Calu3 (cell line): Measurements from ENCODE around the gene CDK16. TPM values are rescaled to one million over a fixed set of nuclear protein-coding genes. Genes with fewer than 3 reads are reported as not detected.

Source experiments
- BruUV-seq: library from RNA; stranded (reverse); fragments of 400-500 nt; replicated peaks from 2 replicates; lab custom pipeline; 2021; lab: Mats Ljungman, UMichigan
- CTCF ChIA-PET: fragments of 300-600 bp; sonication (Branson Sonifier 250); formaldehyde crosslinking; loops from one replicate; lab custom pipeline; 2022; ENCODE audit warnings: antibody characterized with exemption; lab: Charles Lee
- DNase-seq: peaks from one replicate; pipeline ENCODE4 v3.0.0; 2022
- H3K27ac Mint-ChIP-seq: one replicate; pipeline ENCODE4 v1.8.0; 2022; ENCODE audit warnings: mixed read lengths; ENCODE audit not compliant: unreplicated experiment
- H3K27me3 Mint-ChIP-seq: one replicate; pipeline ENCODE4 v1.8.0; 2022; ENCODE audit warnings: mixed read lengths; ENCODE audit not compliant: unreplicated experiment
- H3K36me3 Mint-ChIP-seq: one replicate; pipeline ENCODE4 v1.8.0; 2022; ENCODE audit warnings: mild to moderate bottlenecking, moderate library complexity, mixed read lengths; ENCODE audit not compliant: insufficient read depth, unreplicated experiment
- H3K4me1 Mint-ChIP-seq: one replicate; pipeline ENCODE4 v1.8.0; 2022; ENCODE audit warnings: mild to moderate bottlenecking, low read depth, mixed read lengths; ENCODE audit not compliant: unreplicated experiment
- H3K4me3 Mint-ChIP-seq: one replicate; pipeline ENCODE4 v1.8.0; 2022; ENCODE audit warnings: mild to moderate bottlenecking, low read depth, moderate library complexity, mixed read lengths; ENCODE audit not compliant: unreplicated experiment
- H3K9me3 Mint-ChIP-seq: one replicate; pipeline ENCODE4 v1.8.0; 2022; ENCODE audit warnings: low read depth, mixed read lengths; ENCODE audit not compliant: unreplicated experiment
- intact Hi-C: fragments of 100-400 bp; cut with micrococcal nuclease; formaldehyde crosslinking; loops from one replicate; pipeline ENCODE4 v1.10.0; 2022; ENCODE audit not compliant: unreplicated experiment
- total RNA-seq: library from RNA; stranded (reverse); gene quantifications from 2 replicates; pipeline ENCODE4 v1.2.3, GENCODE V29; 2022
- TF ChIP-seq, protein P1 (sequence below): fragments of 200-600 bp; IDR thresholded peaks from one replicate; pipeline ENCODE4 v1.8.0; 2022; ENCODE audit warnings: antibody characterized with exemption; ENCODE audit not compliant: unreplicated experiment

The CDK16 gene
- total RNA-seq, 1 experiment from 2014 or later = 154 TPM

GRCh38 chrX:47243351-47243750 is 24.9 kb downstream of the CDK16 start:
- Mint-ChIP-seq H3K4me1 (no peaks in the 10 kb centered on the region), H3K27ac (no peak overlapping the region), H3K27me3 (no peaks in the 10 kb centered on the region), H3K9me3 (no peaks in the 10 kb centered on the region), H3K36me3 (peaks cover 26% of the 10 kb centered on the region), H3K4me3 (no peak overlapping the region)
- intact Hi-C loops = no loop called here
- no TSS peak for BruUV-seq
- no peak for DNase-seq
- TF ChIP-seq, protein P1, sequence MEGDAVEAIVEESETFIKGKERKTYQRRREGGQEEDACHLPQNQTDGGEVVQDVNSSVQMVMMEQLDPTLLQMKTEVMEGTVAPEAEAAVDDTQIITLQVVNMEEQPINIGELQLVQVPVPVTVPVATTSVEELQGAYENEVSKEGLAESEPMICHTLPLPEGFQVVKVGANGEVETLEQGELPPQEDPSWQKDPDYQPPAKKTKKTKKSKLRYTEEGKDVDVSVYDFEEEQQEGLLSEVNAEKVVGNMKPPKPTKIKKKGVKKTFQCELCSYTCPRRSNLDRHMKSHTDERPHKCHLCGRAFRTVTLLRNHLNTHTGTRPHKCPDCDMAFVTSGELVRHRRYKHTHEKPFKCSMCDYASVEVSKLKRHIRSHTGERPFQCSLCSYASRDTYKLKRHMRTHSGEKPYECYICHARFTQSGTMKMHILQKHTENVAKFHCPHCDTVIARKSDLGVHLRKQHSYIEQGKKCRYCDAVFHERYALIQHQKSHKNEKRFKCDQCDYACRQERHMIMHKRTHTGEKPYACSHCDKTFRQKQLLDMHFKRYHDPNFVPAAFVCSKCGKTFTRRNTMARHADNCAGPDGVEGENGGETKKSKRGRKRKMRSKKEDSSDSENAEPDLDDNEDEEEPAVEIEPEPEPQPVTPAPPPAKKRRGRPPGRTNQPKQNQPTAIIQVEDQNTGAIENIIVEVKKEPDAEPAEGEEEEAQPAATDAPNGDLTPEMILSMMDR = no peak
- CTCF ChIA-PET = no interaction called here

DNA sequence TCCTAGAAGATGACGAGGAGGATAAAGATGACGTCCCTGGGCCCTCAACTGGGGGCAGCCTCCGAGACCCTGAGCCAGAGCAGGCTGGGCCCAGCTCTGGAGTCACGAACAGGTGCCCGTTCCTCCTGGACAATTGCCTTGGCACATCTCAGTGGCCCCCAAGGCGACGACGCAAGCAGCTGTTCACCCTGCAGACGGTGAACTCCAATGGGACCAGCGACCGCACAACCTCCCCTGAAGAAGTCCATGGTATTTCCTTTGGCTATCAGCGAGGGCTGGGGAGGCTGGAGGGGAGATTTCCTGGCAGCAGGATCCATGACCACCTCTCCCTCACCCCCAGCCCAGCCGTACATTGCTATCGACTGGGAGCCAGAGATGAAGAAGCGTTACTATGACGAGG is 26.2 kb downstream of the CDK16 start:
- no peak overlapping the region for H3K27ac Mint-ChIP-seq
- H3K27me3 Mint-ChIP-seq = no peaks in the 10 kb centered on the region
- intact Hi-C loops = no loop called here
- no peak overlapping the region for H3K4me3 Mint-ChIP-seq
- CTCF ChIA-PET = no interaction called here
- peaks cover 34% of the 10 kb centered on the region for H3K36me3 Mint-ChIP-seq
- DNase-seq = no peak
- TF ChIP-seq, protein P1 = no peak
- H3K9me3 Mint-ChIP-seq = no peaks in the 10 kb centered on the region
- no TSS peak for BruUV-seq
- no peaks in the 10 kb centered on the region for H3K4me1 Mint-ChIP-seq

DNA sequence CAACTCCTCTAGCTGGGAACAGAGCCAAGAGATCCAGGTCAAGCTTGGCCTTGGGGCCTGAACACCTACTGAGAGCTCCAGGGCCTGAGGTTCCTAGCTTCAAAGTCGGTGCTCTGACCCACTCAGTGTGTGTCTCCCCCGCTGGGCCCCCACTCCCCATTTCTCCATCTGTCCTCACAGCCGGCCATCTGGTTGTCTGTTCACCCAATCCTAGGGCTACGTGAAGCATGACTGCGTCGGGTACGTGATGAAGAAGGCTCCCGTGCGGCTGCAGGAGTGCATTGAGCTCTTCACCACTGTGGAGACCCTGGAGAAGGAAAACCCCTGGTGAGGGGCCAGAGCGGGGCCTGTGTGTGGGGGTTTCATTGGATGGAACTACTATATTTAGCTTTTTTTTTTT is 26.7 kb downstream of the CDK16 start:
- BruUV-seq = no TSS peak
- CTCF ChIA-PET = no interaction called here
- TF ChIP-seq, protein P1 = no peak
- H3K9me3 Mint-ChIP-seq = no peaks in the 10 kb centered on the region
- H3K27me3 Mint-ChIP-seq = no peaks in the 10 kb centered on the region
- H3K4me3 Mint-ChIP-seq = no peak overlapping the region
- H3K36me3 Mint-ChIP-seq = peaks cover 31% of the 10 kb centered on the region
- intact Hi-C loops = no loop called here
- no peak for DNase-seq
- no peaks in the 10 kb centered on the region for H3K4me1 Mint-ChIP-seq
- H3K27ac Mint-ChIP-seq = no peak overlapping the region

GRCh38 chrX:47247206-47247998 is 28.9 kb downstream of the CDK16 start:
- CTCF ChIA-PET = interaction anchor here (0.7 kb wide), 1 partner anchor 10 kb away, joined by 3 read pairs; no protein-coding TSS in a partner anchor
- TF ChIP-seq, protein P1 = no peak
- no peak for DNase-seq
- Mint-ChIP-seq H3K4me3 (no peak overlapping the region), H3K9me3 (no peaks in the 10 kb centered on the region), H3K27me3 (no peaks in the 10 kb centered on the region), H3K4me1 (no peaks in the 10 kb centered on the region), H3K36me3 (peaks cover 24% of the 10 kb centered on the region), H3K27ac (no peak overlapping the region)
- BruUV-seq = no TSS peak
- intact Hi-C loops = no loop called here
